NCI-H2107 (cell line): ENCODE measurements around the gene OCIAD2.
"Not testable (repeated sequence)": the region's sequence is repeated elsewhere in the genome, so short reads cannot be mapped to it uniquely, and the experiment has no call there.

Experiments used
- DNase-seq: peaks from one replicate; lab custom pipeline; 2025; lab: John Stamatoyannopoulos, UW

Gene OCIAD2

GRCh38 chr4:48854395-48854683, 52.2 kb downstream of the OCIAD2 start:
- no peak for DNase-seq

- DNase-seq: no peak
Observed at GRCh38 chr4:48853604-48854394, 52.8 kb downstream of the OCIAD2 start.

- DNase-seq: no peak
Observed at GRCh38 chr4:48851651-48852050, 54.9 kb downstream of the OCIAD2 start.

DNA sequence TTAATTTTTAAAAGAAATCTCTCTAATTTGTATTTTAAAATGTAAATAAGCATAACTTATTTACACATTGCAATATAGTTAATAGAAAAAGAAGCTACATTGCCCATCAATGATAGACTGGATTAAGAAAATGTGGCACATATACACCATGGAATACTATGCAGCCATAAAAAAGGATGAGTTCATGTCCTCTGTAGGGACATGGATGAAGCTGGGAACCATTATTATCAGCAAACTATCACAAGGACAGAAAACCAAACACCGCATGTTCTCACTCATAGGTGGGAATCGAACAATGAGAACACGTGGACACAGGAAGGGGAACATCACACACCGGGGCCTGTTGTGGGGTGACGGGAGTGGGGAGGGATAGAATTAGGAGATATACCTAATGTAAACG, 57.8 kb downstream of the OCIAD2 start:
- DNase-seq: not testable (repeated sequence)

DNA sequence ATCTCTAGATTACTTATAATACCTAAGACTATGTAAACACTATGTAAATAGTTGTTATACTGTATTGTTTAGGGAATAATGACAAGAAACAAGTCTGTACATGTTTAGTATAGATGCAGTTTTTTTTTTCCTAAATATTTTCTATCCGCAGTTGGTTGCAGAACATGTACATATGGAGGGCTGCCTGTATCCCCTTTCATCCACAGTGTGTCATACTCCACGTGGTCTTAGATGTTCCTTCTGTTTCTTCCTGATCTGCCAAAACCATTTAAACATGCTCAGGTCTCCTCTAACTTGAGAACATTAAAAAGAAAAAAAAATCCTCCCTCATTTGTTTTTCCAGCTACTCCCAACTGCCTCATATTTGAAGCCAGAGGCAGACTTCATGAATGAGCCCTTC, 61.7 kb downstream of the OCIAD2 start:
- no peak for DNase-seq

GRCh38 chr4:48841045-48841827, 65.3 kb downstream of the OCIAD2 start:
- DNase-seq: no peak

DNA sequence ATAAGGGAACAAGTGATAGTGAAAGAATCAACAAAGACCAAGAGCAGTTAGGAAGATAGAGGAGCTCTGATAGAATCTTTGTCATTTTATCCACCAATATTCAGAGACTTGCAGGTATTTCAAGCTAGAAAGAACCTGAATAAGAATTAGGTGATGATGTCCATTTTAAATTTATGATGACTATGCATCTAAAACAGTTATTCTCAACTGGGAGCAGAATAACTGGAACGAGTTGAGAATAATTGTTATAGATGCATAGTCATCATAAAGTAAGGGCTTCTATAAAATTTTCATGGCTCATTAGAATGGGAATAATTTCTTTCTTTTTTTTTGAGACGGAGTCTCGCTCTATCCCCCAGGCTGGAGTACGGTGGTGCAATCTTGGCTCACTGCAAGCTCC, 69.9 kb downstream of the OCIAD2 start:
- no peak for DNase-seq
